ENCODE data around the gene NRCAM. TPM values are rescaled to one million over a fixed set of nuclear protein-coding genes. Genes with fewer than 3 reads are reported as not detected.
A peak's percentile ranks its signal among the peaks of the same experiment; 100 is the strongest.

The NRCAM gene
- polyA plus RNA-seq, 3 donors = not detected

- peaks cover 11 to 13% (median 12%) of the 10 kb centered on the region in 3 donors for H3K27me3 Mint-ChIP-seq (ENCODE audit: low read depth in 3 of 3)
- H3K4me3 ChIP-seq (replicated peaks in 1 of 3; ENCODE audit: low read depth in 2 of 3, low read length in 3 of 3) = no peak overlapping the region
- DNase-seq = peak in 1 of 3 donors; percentile 21
- no peak overlapping the region for H3K27ac ChIP-seq (ENCODE audit: low read depth in 1 of 2, low read length in 2 of 2)
- no peaks in the 10 kb centered on the region for H3K36me3 Mint-ChIP-seq
- H3K27me3 ChIP-seq (ENCODE audit: control insufficient read depth in 2 of 2, insufficient read depth in 2 of 2, low read length in 2 of 2) = peaks cover 5 to 7% of the 10 kb centered on the region in 2 donors
- intact Hi-C loops (cut with micrococcal nuclease) = no loop called here
- no peaks in the 10 kb centered on the region for H3K36me3 ChIP-seq (replicated peaks in 1 of 2; ENCODE audit: control insufficient read depth in 1 of 2, insufficient read depth in 2 of 2, low read length in 2 of 2)
- H3K4me2 ChIP-seq (replicated peaks; ENCODE audit: extremely low read depth, low read length, poor library complexity, severe bottlenecking) = no peak overlapping the region
- no peaks in the 10 kb centered on the region for H3K79me2 ChIP-seq (ENCODE audit: insufficient read depth, low read length)
- no peak overlapping the region for H3K4me3 Mint-ChIP-seq
- peaks cover 0 to 3% (median 0%) of the 10 kb centered on the region in 7 donors for H3K9me3 Mint-ChIP-seq
- H3K27ac Mint-ChIP-seq = no peak overlapping the region
- no peaks in the 10 kb centered on the region for H4K20me1 ChIP-seq (ENCODE audit: insufficient read depth, low read length)
- no peaks in the 10 kb centered on the region for H3K9me3 ChIP-seq (replicated peaks in 1 of 2; ENCODE audit: control insufficient read depth in 1 of 2, insufficient read depth in 1 of 2, low read length in 2 of 2)
- H3K4me1 Mint-ChIP-seq = no peaks in the 10 kb centered on the region
- no peak overlapping the region for H3K9ac ChIP-seq (ENCODE audit: insufficient read depth, low read length, poor library complexity, severe bottlenecking)
- H2AFZ ChIP-seq (ENCODE audit: insufficient read depth, low read depth, low read length, poor library complexity, severe bottlenecking) = no peak overlapping the region
- no peak for TF ChIP-seq CTCF (IDR thresholded peaks at IDR 0.05)
- no peaks in the 10 kb centered on the region for H3K4me1 ChIP-seq (ENCODE audit: control insufficient read depth in 1 of 2, insufficient read depth in 2 of 2, low read length in 2 of 2)
- 93% methylated on average over 2 of the region's 5 CpGs for WGBS (ENCODE audit: insufficient coverage)
Measured at GRCh38 chr7:108442039-108442568, 14.1 kb downstream of the NRCAM start.

- no peaks in the 10 kb centered on the region for H3K79me2 ChIP-seq (ENCODE audit: insufficient read depth, low read length)
- no peak overlapping the region for H3K4me3 Mint-ChIP-seq
Measured at GRCh38 chr7:108441392-108441955, 14.8 kb downstream of the NRCAM start.

More at GRCh38 chr7:108441392-108441955, 14.8 kb downstream of the NRCAM start:
- no CpG with 5 or more reads among the region's 4 CpGs for WGBS (ENCODE audit: insufficient coverage)
- Histone ChIP-seq H3K4me3 (replicated peaks in 1 of 3; ENCODE audit: low read depth in 2 of 3, low read length in 3 of 3) (no peak overlapping the region), H3K9me3 (replicated peaks in 1 of 2; ENCODE audit: control insufficient read depth in 1 of 2, insufficient read depth in 1 of 2, low read length in 2 of 2) (no peaks in the 10 kb centered on the region), H3K4me1 (ENCODE audit: control insufficient read depth in 1 of 2, insufficient read depth in 2 of 2, low read length in 2 of 2) (no peaks in the 10 kb centered on the region), H3K9ac (ENCODE audit: insufficient read depth, low read length, poor library complexity, severe bottlenecking) (no peak overlapping the region), H3K4me2 (replicated peaks; ENCODE audit: extremely low read depth, low read length, poor library complexity, severe bottlenecking) (no peak overlapping the region), H3K36me3 (replicated peaks in 1 of 2; ENCODE audit: control insufficient read depth in 1 of 2, insufficient read depth in 2 of 2, low read length in 2 of 2) (no peaks in the 10 kb centered on the region), H4K20me1 (ENCODE audit: insufficient read depth, low read length) (no peaks in the 10 kb centered on the region), H3K27ac (ENCODE audit: low read depth in 1 of 2, low read length in 2 of 2) (no peak overlapping the region), H2AFZ (ENCODE audit: insufficient read depth, low read depth, low read length, poor library complexity, severe bottlenecking) (no peak overlapping the region), H3K27me3 (ENCODE audit: control insufficient read depth in 2 of 2, insufficient read depth in 2 of 2, low read length in 2 of 2) (peaks cover 5 to 7% of the 10 kb centered on the region in 2 donors)
- DNase-seq = no peak
- Mint-ChIP-seq H3K27ac (no peak overlapping the region), H3K9me3 (peaks cover 0 to 3% (median 0%) of the 10 kb centered on the region in 7 donors), H3K36me3 (no peaks in the 10 kb centered on the region), H3K27me3 (ENCODE audit: low read depth in 3 of 3) (peaks cover 8 to 12% (median 10%) of the 10 kb centered on the region in 3 donors), H3K4me1 (no peaks in the 10 kb centered on the region)
- no peak for TF ChIP-seq CTCF (IDR thresholded peaks at IDR 0.05)
- intact Hi-C loops (cut with micrococcal nuclease) = no loop called here

Data from CD14-positive monocyte (primary cell).